Tongue (tissue), 2 donors: ENCODE measurements around the gene TMEM213. TPM values are rescaled to one million over a fixed set of nuclear protein-coding genes. Genes with fewer than 3 reads are reported as not detected.
A peak's percentile ranks its signal among the peaks of the same experiment; 100 is the strongest.
"Not testable (repeated sequence)": the region's sequence is repeated elsewhere in the genome, so short reads cannot be mapped to it uniquely, and the experiment has no call there.

Source experiments
- DNase-seq: peaks from one replicate; pipeline ENCODE4 v3.0.0-alpha.2; 2015
- total RNA-seq: library from RNA; depleted of rRNA; stranded (reverse); fragments of >200 nt; gene quantifications from one replicate; pipeline ENCODE4 v1.2.3, GENCODE V29; 2014

TMEM213 gene, protein sequence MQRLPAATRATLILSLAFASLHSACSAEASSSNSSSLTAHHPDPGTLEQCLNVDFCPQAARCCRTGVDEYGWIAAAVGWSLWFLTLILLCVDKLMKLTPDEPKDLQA
- total RNA-seq = 0.51 TPM

DNA sequence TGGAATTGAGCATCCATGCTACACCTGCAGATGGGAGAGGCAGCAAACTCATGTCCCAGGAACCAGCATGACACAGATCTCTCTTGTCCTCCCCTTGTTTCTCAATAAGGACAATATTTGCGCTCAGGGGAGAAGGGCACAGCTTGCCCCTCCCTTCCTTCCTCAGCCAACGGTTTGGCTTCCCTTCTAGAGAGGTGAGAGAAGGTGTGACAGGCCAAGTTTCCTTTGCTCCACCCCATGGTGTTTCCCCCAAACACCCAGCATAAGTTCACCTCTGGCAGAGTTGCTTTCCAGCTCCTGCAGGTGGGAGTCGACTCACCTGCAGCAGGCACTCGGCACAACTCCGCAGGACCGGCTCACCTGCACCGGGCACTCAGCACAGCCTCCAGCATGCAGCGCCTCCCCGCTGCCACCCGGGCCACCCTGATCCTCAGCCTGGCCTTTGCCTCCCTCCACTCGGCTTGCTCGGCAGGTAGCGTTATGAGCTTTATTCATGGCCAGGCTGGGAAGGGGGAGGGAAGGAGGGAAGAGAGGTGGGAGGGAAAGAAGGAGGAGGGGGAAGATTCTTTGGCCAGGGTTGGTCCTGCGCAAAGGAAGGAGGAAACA lies at the start of gene TMEM213, which contains the start of gene ATP6V0A4:
TMEM213 (plus strand) TSS at position 280 of the 606 bp plus-strand sequence; CDS start at position 391, 111 bp downstream.
ATP6V0A4 (minus strand) TSS at position 482 of the 606 bp plus-strand sequence. CDS start 26,949 bp downstream, outside the sequence.
- DNase-seq = no peak

DNA sequence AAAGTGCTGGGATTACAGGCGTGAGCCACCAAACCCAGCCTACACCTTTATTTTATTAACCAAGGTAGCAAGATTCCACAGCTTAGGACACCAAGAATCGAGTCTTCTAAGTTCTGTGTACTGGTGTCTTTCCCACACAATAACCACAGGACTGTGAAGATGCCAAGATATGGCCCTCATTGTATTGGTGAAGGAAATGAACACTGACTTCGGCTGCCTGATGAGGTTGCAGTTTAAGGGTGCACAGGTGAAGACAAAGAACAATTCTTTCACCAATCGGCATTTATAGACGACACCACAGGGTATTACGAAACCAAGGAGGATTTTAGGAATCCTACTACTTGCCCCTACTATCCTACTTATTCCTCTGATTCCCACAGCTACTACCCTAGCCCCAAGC lies 49.1 kb upstream of the TMEM213 start:
- no peak for DNase-seq

DNA sequence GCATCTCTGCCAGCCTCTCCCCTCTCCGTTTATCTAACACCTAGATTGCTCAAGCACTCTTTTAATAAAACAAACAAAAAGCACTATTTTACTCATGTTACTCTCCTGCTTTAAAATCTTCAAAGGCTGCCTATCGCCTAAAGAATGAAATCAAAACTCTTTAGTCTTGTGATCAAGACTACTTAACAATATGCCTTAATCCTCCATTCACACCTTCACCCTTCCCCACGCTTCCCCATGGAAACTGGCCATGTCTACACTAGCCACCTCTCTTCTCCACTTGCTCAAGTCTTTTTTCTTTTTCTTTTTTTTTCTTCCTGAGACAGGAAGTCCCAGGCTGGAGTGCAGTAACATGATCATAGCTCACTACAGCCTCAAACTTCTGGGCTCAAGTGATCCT lies 47.8 kb upstream of the TMEM213 start:
- DNase-seq = no peak

DNA sequence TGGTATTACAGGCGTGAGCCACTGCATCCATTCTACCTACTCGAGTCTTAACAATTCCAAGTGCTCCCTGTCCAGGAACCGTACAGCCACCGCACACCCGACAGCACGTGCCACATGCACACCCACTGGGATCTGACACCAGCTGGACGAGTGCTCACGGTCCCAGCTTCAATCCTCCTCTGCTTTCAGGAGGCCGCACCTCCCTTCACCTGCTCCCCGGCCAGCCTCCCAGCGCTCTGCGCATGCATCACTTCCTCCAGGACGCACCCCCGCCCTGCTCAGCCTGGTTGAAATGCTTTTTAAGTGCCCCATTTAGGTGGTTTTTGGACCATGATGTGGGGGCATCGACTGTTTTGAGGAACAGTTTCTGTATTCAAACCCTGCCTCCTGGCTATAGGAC lies 47.3 kb upstream of the TMEM213 start:
- DNase-seq = no peak

DNA sequence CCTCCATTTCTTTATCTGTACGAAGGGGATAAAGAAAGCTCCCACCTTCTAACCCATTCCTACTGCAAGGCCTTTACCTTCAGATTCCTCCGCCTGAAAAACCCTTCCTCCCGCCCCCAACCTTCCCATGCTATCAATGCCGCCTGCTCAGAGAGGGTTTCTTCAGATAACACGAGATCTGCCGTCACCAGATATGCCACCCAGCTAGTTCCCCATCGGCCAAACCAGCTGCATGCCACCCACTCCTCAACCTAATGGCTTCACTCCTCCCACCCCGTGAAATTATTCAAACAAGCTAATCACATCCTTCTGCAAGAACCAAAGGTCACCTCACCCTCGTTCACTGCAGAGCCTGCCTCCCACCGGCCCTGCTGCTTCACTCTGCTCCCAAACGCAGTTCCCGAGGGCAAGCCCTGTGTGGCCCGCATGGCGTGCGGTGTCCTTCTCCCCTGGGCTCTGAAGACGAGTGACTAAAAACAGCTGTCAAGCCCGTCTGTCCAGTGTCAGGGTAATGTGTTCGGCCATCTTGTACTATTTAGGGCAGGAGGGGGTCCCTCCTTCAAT lies 46.8 kb upstream of the TMEM213 start:
- DNase-seq = no peak

DNA sequence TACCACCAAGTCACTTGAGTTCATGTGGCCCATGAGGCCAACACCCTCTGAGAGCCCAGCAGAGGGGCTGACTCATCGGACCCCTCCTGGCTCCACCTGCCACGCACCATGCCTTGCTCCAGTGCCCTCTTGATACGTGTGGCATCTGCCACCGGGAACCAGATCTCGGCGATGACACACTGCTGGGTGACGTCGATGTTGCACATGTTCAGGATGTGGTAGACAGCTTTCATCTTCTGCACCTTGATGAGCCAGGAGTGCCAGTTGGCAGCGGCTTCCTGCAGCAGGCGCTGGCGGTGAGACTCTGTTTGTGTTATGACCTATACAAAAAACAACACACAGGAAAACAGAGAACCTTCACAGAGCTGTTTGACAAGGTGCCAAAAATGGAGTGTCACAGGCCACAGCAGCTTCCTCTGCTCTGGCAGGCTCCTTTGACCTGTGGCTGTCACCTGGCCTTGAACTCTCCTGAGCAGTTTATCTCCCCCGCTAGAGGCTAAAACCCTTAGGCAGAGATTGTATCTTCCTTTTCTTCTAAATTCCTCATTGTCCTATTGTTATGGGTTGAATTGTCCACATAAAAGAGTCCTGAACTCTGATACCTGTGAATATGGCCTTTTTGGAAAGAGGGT lies 45.2 kb upstream of the TMEM213 start:
- DNase-seq = peak; percentile 45

DNA sequence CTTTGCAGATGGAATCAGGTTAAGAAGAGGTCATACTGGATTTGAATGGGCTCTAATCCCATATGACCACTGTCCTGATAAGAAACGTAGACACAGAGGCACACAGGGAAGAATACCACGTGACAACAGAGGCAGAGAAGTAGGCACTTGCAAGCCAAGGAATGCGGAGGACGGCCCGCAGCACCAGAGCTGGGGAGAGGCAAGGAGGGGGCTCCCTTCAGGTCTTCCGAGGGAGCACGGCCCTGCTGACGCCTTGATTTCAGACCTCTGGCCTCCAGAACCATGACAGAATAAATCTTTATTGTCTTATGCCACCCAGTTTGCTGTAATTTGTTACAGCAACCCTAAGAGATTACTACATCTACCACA lies 44.7 kb upstream of the TMEM213 start:
- no peak for DNase-seq

DNA sequence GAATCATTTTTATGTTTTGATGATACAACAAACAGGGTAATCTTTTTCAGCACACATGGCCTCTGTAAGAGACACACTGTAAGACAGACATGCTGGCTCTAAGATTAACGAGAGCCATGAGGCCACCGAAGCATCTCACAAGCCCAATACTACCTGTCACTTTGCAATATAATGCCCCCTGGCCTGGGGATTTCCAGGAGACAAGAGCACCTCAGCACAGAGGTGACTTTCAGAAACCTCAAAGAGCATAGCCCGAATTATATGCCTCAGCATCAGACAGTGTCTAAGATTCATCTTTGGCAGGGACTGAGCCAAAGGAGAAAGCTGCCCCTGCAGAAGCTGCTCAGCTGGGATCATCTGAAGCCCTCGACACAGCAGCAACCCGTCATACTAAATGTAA lies 44.2 kb upstream of the TMEM213 start:
- peak; percentile 31 for DNase-seq

DNA sequence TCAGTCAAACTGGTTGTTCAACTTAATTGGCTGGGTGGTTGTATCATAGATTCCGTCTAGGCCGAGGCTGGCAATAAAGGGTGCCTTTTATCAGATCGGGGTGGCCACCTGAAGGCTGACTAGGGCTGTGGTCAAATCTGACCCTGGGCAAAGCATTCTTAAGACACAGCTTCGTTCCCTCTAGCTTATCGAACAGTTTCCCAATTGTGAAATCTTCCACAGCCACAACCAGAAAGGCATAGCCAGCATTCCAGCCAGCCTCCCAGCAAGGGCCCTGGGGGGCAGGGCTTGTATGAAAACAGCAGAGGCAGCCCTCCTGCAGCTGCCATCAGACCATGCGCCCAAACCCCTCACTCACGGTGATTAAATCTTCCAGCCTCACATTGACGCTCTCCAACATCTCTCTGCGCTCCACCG lies 42.5 kb upstream of the TMEM213 start:
- DNase-seq = no peak

DNA sequence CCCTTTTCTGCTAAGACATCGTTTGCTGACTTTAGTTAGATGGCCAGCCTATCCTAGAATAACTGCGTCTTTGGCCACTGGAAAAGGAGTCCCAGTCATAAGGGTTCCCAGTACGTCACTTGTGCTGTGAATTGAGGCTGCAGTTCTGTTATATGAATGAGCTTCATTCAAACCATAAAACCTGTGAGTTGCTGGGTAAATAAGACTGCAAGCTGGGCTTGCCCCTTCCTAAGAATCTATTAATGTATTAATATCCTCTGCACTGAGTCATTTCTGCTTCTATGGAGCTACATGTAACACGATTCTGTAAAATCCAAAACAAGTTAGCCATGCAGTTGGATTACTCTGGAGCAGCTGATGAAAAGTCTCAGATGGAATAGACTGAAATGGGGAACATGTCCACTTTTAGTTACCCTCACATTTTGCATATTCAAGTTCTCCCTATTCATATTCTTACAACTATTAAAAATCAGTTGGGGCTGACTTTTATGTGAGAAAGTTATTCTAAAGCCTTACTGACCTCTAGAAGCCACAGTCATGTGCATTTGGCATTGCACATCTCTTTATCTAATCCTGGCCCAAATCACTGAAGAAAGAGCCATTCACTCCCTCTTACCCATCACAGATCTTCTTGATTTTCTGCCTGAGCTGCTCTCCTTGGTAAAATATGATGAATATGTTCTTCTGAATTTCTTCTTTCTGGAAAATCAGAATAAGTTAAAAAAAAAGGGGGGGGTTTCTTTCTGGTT lies 41.8 kb upstream of the TMEM213 start:
- peak; percentile 54 for DNase-seq

DNA sequence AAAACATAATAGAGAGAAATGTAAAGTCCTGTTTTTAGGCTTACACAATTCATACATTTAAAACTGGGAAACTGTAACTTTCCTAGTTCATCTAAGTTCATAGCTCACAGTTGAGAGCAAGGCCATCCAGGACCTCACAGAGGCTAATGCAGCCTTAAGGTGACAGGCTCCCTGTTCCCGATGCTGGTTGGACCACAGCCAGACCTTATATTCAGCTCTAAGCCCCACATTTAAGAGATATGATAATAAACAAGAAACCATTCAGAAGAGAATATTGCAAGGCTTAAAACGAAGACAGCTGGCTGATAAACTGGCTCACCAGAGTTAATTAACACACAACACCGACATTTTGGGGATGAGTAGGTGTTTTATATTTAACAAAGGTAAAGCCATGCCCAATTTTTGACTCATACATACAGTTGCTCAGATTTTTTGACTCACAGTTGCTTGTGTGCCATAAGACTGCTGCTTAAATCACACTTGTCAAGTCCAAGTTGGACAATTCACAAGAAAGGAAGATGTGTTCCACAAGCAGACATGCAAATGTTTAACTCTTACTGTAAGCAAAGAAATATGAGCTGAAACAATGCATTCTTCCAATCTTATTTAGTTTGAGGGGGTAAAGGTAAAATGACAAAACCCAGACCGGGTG lies 41.1 kb upstream of the TMEM213 start:
- no peak for DNase-seq

DNA sequence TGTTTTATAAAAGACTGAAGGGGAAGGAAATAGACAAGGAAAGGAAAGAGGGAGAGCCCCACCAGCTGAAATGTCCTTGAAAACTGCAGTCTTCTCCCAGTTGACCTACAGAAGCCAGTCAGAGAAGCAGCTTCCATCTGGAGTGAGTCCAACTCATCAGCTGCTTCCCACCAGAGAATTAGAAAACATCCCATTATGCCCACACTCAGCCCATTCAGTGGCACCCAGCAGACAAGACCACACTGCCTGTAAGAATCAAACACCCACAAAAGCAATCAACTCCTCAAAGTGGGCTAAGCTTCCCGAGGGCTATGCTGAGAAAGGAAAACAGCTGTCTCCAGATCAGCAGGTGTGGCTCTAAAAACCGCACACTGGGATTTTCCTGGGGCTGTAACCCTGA lies 29.6 kb upstream of the TMEM213 start:
- DNase-seq = peak; percentile 37

DNA sequence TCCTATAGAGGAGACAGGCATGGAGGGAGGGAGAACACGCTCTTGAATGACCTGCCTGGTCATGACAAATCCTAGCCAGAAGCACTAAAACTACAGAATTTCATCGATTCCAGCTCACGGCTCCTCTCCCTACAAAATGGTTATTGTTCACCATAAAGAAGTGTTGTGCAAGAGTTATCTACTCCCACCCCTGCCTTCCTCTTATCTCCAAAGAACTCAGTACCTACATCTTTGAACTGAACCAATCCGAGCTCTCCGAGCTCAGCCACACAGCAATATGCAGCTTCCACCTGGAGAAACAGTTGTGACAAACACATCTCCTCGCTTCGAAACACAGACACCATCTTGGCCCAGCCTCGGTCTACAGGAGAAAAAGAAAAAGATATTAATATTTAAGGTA lies 26.9 kb upstream of the TMEM213 start:
- no peak for DNase-seq

DNA sequence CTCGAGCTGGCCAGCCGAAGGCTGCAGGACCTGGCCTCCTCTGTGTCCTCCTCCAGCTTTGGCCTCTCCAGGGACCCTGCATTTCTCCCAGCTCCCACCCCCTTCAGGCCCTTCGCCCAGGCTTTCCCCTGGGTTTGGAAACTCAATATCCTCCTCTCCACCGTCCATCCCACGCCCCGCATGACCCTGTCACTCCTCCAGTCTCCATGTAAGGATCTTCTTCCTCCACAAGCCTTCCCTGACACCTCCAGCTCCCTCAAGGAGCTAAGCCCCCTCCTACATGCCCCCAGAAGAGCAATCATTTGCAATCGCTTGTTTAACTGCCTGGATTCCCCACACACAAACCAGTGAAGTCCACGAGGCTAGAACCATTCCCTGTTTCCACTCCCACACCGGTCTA lies 24.6 kb upstream of the TMEM213 start:
- no peak for DNase-seq

DNA sequence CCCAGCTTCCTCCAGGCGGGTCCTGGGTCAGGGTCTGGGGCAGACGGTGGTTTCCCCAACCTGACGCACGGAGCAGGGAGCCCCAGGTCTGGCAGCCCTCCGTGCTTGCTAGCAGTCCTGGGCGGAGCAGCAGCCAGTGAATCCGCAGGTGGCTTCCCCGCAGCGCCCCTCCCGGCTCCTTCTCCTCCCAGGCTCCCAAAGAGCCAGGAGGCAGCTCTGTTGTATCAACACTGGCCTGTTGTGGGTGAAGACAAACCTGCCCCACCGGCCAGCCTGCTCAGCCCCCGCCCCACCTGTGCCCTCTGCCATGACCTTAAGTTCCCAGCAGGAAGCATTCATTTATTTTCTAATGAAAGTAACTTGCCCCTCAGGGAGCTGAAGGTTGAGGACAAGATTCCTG lies 24.0 kb upstream of the TMEM213 start:
- no peak for DNase-seq

DNA sequence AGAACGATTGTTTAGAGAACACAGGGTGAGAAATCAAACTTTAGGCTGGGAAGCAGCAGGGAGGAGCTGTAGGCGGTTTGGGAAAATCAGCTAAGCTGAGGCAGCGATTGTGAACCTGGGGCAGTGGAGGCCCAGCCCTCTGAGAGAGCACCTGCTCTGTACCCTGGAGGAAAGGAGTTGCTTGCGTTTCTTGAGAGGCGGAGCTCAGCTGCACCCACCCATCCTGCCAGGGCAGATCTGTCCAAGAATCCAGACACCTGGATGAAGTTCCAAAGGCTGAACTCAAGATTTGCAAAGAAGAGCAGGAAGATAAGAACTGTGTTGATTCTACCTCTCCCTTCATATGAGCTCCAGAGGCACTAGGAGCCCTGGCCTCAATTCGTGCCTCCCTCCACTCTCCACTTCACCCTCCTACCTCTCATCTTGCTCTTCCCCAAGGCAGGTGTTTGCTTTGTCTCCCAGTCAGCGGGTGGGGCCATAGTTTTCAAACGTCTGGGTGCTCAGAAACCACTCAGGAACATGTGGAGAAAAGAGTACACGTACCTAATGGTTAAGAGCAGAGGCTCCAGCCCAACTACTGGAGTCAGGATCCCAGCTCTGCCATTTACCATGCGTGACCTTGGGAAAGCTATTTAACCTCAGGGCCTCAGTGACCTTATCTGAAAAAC lies 21.5 kb upstream of the TMEM213 start:
- DNase-seq = no peak

DNA sequence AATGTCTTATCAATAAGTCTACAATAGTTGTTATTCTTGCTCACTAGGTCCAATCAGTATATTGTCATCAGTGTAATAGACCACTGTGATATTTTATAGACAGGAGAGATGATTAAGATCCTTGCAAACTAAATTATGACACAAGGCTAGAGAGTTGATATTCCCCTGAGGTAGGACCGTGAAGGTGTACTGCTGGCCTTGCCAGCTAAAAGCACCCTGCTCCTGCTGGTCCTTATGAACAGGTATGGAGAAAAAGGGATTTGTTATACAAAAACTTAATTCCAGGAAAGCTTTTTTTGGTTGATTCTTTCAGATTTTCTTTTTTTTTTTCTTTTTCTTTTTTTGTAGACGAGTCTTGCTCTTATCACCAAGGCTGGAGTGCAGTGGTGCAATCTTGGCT lies 16.8 kb upstream of the TMEM213 start:
- DNase-seq = no peak

DNA sequence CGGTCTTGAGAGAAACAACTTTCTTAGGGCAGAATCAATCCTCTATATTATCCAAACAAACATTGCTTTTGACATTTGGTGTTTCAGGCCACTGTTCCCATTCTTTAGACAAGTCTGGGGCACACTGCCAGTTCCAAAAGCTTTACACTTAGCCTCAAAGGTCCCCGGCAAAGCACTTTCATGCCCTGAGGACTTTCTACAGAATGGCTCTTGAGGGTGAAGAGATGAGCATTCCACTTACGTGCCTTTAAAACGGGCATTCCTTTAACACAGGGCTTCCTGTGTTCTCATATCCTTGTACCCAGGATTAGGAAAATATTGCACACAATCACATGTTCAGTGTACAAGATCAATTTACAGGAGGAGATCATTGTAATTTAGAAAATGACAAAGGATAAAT lies 13.1 kb upstream of the TMEM213 start:
- peak; percentile 19 for DNase-seq

DNA sequence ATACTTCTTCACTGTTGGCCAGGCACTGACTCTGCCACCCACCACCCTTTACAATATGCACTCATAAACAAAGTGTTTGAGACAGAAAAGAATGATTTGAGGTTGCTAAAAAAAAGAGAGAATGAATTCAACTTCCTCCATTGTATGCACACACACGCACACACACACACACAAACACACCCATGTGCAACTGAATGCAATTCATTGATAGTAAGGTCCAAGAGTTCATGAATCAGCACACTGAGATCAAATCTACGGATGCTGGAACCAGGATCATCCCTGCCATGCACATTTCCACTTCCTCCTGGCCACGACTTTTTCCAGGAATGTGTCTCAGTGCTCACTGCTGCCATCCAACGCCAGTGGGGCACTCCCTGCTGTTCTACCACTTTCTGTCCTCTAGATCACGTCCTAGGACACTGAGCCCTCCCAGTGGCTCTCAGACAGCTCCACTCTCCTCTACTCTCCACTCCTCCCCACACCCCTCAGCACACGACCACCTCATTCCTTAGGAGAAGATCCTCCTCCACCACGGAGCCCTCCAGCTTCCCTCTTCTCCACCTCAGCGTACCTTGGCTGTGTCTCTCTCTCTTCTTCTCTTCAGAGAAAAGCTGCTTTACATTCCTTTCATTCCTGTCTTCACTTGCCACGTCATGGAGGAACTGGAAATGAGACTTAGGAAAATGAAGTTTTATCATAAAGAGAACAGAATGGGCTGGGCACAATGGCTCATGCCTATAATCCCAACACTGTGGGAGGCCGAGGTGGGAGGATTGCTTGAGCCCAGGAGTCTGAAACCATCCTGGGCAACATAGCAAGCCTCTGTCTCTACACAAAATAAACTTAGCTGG lies 12.0 kb upstream of the TMEM213 start:
- DNase-seq = no peak

DNA sequence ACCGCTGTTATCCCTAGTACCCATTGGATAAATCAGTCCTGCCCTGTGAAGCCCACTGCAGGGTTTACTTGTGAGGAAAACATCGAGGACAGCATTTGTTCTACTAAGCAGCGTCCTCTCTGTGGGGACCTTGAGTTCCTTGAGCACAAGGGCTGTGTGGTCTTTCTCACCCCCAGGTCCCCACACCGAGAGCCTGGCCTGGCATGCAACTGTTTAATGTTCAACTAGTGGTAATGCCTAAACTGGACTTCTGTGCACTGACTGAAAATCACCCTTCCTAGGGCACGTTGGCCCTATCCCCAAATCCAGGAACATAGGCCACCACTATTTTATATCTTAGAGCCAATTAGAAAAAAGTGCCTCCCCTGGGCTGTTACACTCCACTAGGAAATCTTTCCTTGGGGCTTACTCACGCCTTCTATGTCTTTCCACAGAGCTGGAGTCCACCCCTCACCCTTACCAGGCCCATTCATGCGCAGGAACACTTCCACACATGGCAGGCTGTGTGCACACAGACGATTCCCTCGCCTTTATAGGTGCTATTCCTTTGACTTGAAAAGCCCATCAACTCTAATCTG lies 1.7 kb upstream of the TMEM213 start:
- DNase-seq = no peak

DNA sequence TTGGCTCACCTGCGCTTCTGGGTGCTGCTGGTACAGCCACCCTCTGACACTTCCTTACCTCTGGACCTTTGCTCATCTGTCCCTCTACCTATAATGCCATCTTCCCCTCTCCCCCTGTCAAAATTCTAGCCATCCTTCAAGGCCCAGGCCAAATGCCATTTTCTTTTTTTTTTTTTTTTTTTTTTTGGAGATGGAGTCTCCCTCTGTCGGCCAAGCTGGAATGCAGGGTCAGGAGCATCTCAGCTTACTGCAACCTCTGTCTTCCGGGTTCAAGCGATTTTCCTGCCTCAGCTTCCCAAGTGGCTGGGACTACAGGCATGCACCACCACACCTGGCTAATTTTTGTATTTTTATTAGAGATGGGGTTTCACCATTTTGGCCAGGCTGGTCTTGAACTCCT lies 748 bp upstream of the TMEM213 start:
- DNase-seq = not testable (repeated sequence)
